ENCODE data around the gene LPCAT1.

LPCAT1 gene

GRCh38 chr5:1415626-1416360, 108.0 kb downstream of the LPCAT1 start:
- no peak for TF ChIP-seq POLR2A (IDR thresholded peaks at IDR 0.05; ENCODE audit: low read depth, low read length)
- no peak for TF ChIP-seq POLR2AphosphoS5 (IDR thresholded peaks at IDR 0.05; ENCODE audit: low read depth, low read length)
- TF ChIP-seq TAF1 (IDR thresholded peaks at IDR 0.05; ENCODE audit: borderline replicate concordance, low read depth, low read length) = no peak
- no peak for FAIRE-seq
- DNase-seq (ENCODE audit: insufficient read length) = no peak

DNA sequence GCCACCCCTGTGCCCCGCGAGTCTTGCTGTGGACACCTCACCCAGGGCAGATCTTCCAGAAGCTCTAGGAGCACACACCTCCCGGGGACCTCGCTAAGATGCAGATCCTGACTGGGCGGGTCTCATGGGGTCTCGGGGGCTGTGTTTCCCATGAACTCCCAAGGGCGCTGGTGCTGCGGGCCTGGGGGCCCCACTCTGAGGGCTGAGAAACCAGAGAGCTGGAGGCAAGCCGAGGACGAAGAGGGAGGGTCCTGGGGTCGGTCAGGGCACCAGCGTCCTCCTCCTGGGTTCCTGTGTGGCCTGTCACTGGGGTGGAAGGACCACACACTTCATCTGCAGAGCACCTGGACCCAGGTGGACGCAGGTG, 108.7 kb downstream of the LPCAT1 start:
- TF ChIP-seq TAF1 (IDR thresholded peaks at IDR 0.05; ENCODE audit: borderline replicate concordance, low read depth, low read length) (no peak), POLR2A (IDR thresholded peaks at IDR 0.05; ENCODE audit: low read depth, low read length) (no peak), POLR2AphosphoS5 (IDR thresholded peaks at IDR 0.05; ENCODE audit: low read depth, low read length) (no peak)
- FAIRE-seq (no peak), DNase-seq (ENCODE audit: insufficient read length) (no peak)

DNA sequence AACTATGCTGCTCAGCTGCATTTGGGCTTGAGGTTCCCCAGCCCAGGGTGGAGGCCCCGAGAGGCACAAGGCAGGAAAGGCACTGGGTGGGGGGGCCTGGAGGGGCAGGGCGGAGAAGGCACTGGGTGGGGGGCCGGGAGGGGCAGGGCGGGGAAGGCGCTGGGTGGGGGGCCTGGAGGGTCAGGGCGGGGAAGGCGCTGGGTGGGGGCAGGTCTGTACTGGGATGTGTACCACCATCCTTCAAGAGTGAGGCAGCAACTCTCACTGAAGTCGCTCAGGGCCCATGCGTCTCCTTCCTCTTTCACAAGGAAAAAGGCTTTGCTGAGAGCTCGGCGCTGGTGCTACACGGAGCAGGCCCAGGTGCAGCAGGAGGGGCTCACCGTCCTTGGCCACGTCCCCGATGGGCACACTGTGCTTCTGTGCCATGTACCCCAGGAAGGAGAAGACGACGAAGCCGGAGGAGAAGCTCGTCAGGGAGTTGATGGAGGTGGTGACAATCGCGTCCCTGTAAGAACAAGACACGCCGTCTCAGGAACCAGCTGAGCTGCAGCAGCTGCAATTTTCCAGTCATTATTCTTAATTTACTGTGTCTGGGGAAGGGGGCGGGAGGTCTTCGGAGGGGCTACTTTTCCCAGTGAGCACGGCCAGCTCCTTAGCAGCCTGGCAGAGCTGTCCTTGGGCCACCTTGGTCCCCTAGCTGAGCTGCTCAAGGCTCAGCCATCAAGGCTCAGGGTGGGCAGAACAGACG, 109.3 kb downstream of the LPCAT1 start:
- no peak for FAIRE-seq
- no peak for TF ChIP-seq POLR2AphosphoS5 (IDR thresholded peaks at IDR 0.05; ENCODE audit: low read depth, low read length)
- TF ChIP-seq POLR2A (IDR thresholded peaks at IDR 0.05; ENCODE audit: low read depth, low read length) = no peak
- TF ChIP-seq TAF1 (IDR thresholded peaks at IDR 0.05; ENCODE audit: borderline replicate concordance, low read depth, low read length) = no peak
- DNase-seq (ENCODE audit: insufficient read length) = no peak

DNA sequence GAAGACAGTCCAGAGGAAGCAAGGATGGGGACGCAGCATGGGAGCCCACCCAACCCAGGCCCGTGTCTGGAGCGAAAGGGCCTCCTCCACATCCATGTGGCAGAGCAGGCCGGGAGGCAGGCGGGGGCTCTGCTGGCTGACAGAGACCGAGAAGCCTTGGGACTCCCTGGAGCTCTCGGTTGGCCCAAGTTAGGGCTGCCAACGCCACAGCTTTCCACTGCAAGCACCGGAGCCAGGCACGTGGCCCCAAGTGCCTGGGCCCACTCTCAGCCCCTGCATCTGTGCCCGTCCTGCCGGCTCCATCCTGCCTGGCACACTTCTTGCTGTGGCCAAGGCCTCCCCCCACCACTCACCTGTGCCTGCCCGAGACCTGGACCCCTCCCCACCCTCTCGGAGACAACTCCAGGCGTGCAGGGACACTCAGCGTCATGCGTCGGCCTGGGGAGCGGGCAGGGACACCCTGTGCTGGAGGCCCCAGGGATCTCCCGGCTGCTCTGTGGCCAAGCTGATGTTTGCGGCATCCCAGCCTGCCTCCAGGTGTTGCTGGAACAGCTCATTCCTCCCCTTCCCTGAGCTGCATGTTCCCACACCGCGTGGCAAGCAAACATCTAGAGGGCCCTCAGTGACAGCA, 110.0 kb downstream of the LPCAT1 start:
- DNase-seq (ENCODE audit: insufficient read length) (no peak), FAIRE-seq (no peak)
- no peak for TF ChIP-seq TAF1 (IDR thresholded peaks at IDR 0.05; ENCODE audit: borderline replicate concordance, low read depth, low read length)
- TF ChIP-seq POLR2A (IDR thresholded peaks at IDR 0.05; ENCODE audit: low read depth, low read length) = no peak
- TF ChIP-seq POLR2AphosphoS5 (IDR thresholded peaks at IDR 0.05; ENCODE audit: low read depth, low read length) = no peak

GRCh38 chr5:1413211-1413610, 110.5 kb downstream of the LPCAT1 start:
- no peak for FAIRE-seq
- DNase-seq (ENCODE audit: insufficient read length) = no peak
- no peak for TF ChIP-seq TAF1 (IDR thresholded peaks at IDR 0.05; ENCODE audit: borderline replicate concordance, low read depth, low read length)
- TF ChIP-seq POLR2A (IDR thresholded peaks at IDR 0.05; ENCODE audit: low read depth, low read length) = no peak
- TF ChIP-seq POLR2AphosphoS5 (IDR thresholded peaks at IDR 0.05; ENCODE audit: low read depth, low read length) = no peak

DNA sequence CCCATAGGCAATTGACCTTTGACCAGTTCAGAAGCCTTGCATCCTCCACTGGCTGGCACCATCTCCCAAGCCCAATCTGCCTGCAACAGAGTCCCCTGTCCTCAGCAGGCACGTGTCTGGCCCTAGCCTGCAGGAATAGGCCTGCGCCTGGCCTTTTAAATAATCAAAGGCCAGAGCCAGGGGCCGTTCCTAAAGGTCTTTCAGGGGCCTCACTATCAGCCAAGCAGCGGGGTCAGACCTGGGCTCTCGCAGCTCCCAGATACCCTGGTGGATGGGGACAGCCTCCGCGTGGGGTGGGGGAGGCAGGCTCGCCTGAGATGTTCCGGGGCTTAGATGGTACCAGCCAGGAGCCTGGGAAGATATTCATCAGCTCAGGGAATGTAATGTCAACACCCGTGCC, 111.1 kb downstream of the LPCAT1 start:
- DNase-seq (ENCODE audit: insufficient read length) (no peak), FAIRE-seq (no peak)
- TF ChIP-seq POLR2A (IDR thresholded peaks at IDR 0.05; ENCODE audit: low read depth, low read length) (no peak), TAF1 (IDR thresholded peaks at IDR 0.05; ENCODE audit: borderline replicate concordance, low read depth, low read length) (no peak), POLR2AphosphoS5 (IDR thresholded peaks at IDR 0.05; ENCODE audit: low read depth, low read length) (no peak)

DNA sequence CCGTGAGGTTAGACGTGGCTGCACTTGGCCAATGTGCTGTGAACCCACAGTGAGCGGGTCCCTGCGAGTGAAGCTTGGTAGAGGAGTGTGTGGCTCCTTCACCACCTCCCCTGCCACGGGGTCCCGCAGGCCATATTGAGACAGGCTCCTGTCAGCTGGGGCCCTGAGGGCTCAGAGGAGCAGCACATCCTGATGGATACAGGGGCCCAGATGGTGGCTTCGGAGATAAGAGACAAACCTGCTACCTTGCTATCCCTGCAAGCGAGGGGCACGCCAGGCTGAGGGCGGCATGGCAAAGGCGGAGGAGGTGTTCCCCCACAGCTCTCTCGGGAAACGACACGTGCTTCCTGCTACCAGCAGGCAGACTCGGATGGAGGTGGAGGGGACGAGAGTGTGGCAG, 111.6 kb downstream of the LPCAT1 start:
- FAIRE-seq (no peak), DNase-seq (ENCODE audit: insufficient read length) (no peak)
- TF ChIP-seq POLR2AphosphoS5 (IDR thresholded peaks at IDR 0.05; ENCODE audit: low read depth, low read length) = no peak
- no peak for TF ChIP-seq POLR2A (IDR thresholded peaks at IDR 0.05; ENCODE audit: low read depth, low read length)
- no peak for TF ChIP-seq TAF1 (IDR thresholded peaks at IDR 0.05; ENCODE audit: borderline replicate concordance, low read depth, low read length)
